RPMI8226 (cell line): ENCODE results near the gene OTOG.
"Not testable (repeated sequence)": the region's sequence is repeated elsewhere in the genome, so short reads cannot be mapped to it uniquely, and the experiment has no call there.

ENCODE experiments used
- DNase-seq: peaks from one replicate; pipeline ENCODE4 v3.0.0-alpha.2; 2015

Gene OTOG

GRCh38 chr11:17607591-17608570, 60.8 kb downstream of the OTOG start:
- DNase-seq = no peak

- DNase-seq = no peak
Observed at GRCh38 chr11:17608821-17609220, 61.8 kb downstream of the OTOG start.

GRCh38 chr11:17609291-17610084, 62.4 kb downstream of the OTOG start:
- no peak for DNase-seq

- DNase-seq = no peak
Observed at GRCh38 chr11:17610085-17610894, 63.2 kb downstream of the OTOG start.

- no peak for DNase-seq
Observed at GRCh38 chr11:17611049-17611448, 64.0 kb downstream of the OTOG start.

- DNase-seq = no peak
Observed at GRCh38 chr11:17611503-17612220, 64.6 kb downstream of the OTOG start.

- no peak for DNase-seq
Observed at GRCh38 chr11:17612221-17613188, 65.4 kb downstream of the OTOG start.

GRCh38 chr11:17613428-17613962, 66.4 kb downstream of the OTOG start:
- DNase-seq = no peak

- DNase-seq = no peak
Observed at GRCh38 chr11:17613983-17614382, 66.9 kb downstream of the OTOG start.

- DNase-seq = not testable (repeated sequence)
Observed at GRCh38 chr11:17622711-17623110, 75.7 kb downstream of the OTOG start.

- no peak for DNase-seq
Observed at GRCh38 chr11:17629113-17629512, 82.1 kb downstream of the OTOG start.

GRCh38 chr11:17630936-17631335, 83.9 kb downstream of the OTOG start:
- no peak for DNase-seq

- DNase-seq = no peak
Observed at GRCh38 chr11:17631702-17632365, 84.8 kb downstream of the OTOG start.

- DNase-seq = no peak
Observed at GRCh38 chr11:17633279-17633986, 86.4 kb downstream of the OTOG start.

- no peak for DNase-seq
Observed at GRCh38 chr11:17633987-17634775, 87.1 kb downstream of the OTOG start.

- no peak for DNase-seq
Observed at GRCh38 chr11:17634776-17635550, 87.9 kb downstream of the OTOG start.

- DNase-seq = no peak
Observed at GRCh38 chr11:17635551-17635938, 88.5 kb downstream of the OTOG start.

GRCh38 chr11:17636721-17637120, 89.7 kb downstream of the OTOG start:
- no peak for DNase-seq
